NB4 (cell line): ENCODE results near the gene AMN1.

ENCODE experiments used
- CTCF ChIP-seq: IDR thresholded peaks from one replicate; pipeline ENCODE4 v1.5.1; 2012; ENCODE audit warnings: low read depth, low read length
- MAX ChIP-seq: IDR thresholded peaks from 2 replicates; pipeline ENCODE4 v1.6.1; 2011; ENCODE audit warnings: low read depth, low read length
- MYC ChIP-seq: IDR thresholded peaks from 2 replicates; pipeline ENCODE4 v1.6.1; 2011; ENCODE audit warnings: low read depth, low read length
- POLR2A ChIP-seq: IDR thresholded peaks from 2 replicates; pipeline ENCODE4 v1.6.1; 2011; ENCODE audit warnings: mild to moderate bottlenecking; ENCODE audit not compliant: insufficient read length; ENCODE audit errors: extremely low read depth

GRCh38 chr12:31768046-31768445 lies 39.2 kb upstream of the AMN1 start:
- TF ChIP-seq CTCF (no peak), POLR2A (no peak), MAX (no peak), MYC (no peak)
